HL-60 (cell line): Measurements from ENCODE around the gene CYSTM1.
"Not testable (repeated sequence)": the region's sequence is repeated elsewhere in the genome, so short reads cannot be mapped to it uniquely, and the experiment has no call there.

Source experiments
- DNase-seq, 2 experiments: peaks; one replicate each; pipeline ENCODE4 v3.0.0-alpha.2; 2010 to 2020; ENCODE audit warnings: low read depth in 1 of 2, low spot score in 1 of 2
- H3K27ac ChIP-seq: fragments of 250-450 bp; sonication (Bioruptor Pico); replicated peaks from 2 replicates; pipeline ENCODE4 v1.5.1; 2020; ENCODE audit warnings: mild to moderate bottlenecking, moderate library complexity
- H3K27me3 ChIP-seq: fragments of 250-450 bp; sonication (Bioruptor Pico); 2 replicates; pipeline ENCODE4 v1.5.1; 2021; ENCODE audit warnings: mild to moderate bottlenecking, moderate library complexity; ENCODE audit not compliant: insufficient read depth, poor library complexity, severe bottlenecking
- H3K4me3 ChIP-seq: replicated peaks from 2 replicates; pipeline ENCODE4 v1.5.1; 2011; ENCODE audit warnings: mild to moderate bottlenecking, control low read depth, low read length; ENCODE audit not compliant: insufficient read depth
- CTCF ChIP-seq: IDR thresholded peaks from one replicate; pipeline ENCODE4 v1.5.1; 2011; ENCODE audit warnings: low read length, control low read depth, inconsistent platforms; ENCODE audit not compliant: insufficient read depth
- GABPA ChIP-seq: IDR thresholded peaks from 2 replicates; pipeline ENCODE4 v1.6.1; 2012; ENCODE audit warnings: low read depth
- POLR2AphosphoS5 ChIP-seq: IDR thresholded peaks from 2 replicates; pipeline ENCODE4 v1.6.1; 2012; ENCODE audit warnings: low read depth
- REST ChIP-seq: IDR thresholded peaks from 2 replicates; pipeline ENCODE4 v1.6.1; 2012; ENCODE audit warnings: low read depth; ENCODE audit not compliant: insufficient replicate concordance
- SPI1 ChIP-seq: IDR thresholded peaks from 2 replicates; pipeline ENCODE4 v1.6.1; 2012; ENCODE audit warnings: low read depth, mild to moderate bottlenecking, borderline replicate concordance

Gene CYSTM1

GRCh38 chr5:140152022-140152999, 22.7 kb upstream of the CYSTM1 start:
- TF ChIP-seq GABPA = no peak
- no peak for TF ChIP-seq REST
- no peak for TF ChIP-seq SPI1
- no peak for TF ChIP-seq CTCF
- no peak for TF ChIP-seq POLR2AphosphoS5

DNA sequence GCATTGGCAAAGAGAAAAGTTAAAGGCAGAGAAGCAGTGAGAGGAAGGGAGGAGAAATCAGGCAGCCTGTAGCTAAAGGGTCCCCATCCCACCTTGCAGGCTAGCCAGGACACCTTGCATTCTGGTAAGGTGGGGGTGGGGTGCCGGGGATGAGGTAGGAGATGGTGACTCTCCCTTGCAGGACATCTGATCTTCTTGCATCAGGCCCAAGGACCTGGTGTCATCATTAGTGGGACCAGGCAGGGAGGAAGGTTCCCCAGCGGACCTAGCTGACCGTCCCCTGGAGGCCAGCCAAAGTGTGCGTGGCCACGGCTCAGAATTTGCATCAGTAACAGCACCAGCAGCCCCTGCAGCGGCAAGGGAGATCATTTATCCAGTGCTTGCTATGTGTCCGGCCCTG, 21.7 kb upstream of the CYSTM1 start:
- Histone ChIP-seq H3K4me3 (no peak overlapping the region), H3K27ac (no peak overlapping the region), H3K27me3 (no peaks in the 10 kb centered on the region)
- DNase-seq = no peak
- TF ChIP-seq SPI1 = no peak
- no peak for TF ChIP-seq REST
- TF ChIP-seq CTCF = no peak
- TF ChIP-seq GABPA = no peak
- no peak for TF ChIP-seq POLR2AphosphoS5

More at GRCh38 chr5:140152022-140152999, 22.7 kb upstream of the CYSTM1 start:
- DNase-seq = no peak
- Histone ChIP-seq H3K27me3 (no peaks in the 10 kb centered on the region), H3K27ac (no peak overlapping the region), H3K4me3 (no peak overlapping the region)

GRCh38 chr5:140153905-140154304, 21.1 kb upstream of the CYSTM1 start:
- no peak overlapping the region for H3K27ac ChIP-seq
- TF ChIP-seq SPI1 (no peak), GABPA (no peak)
- no peaks in the 10 kb centered on the region for H3K27me3 ChIP-seq
- no peak for DNase-seq
- no peak overlapping the region for H3K4me3 ChIP-seq

DNA sequence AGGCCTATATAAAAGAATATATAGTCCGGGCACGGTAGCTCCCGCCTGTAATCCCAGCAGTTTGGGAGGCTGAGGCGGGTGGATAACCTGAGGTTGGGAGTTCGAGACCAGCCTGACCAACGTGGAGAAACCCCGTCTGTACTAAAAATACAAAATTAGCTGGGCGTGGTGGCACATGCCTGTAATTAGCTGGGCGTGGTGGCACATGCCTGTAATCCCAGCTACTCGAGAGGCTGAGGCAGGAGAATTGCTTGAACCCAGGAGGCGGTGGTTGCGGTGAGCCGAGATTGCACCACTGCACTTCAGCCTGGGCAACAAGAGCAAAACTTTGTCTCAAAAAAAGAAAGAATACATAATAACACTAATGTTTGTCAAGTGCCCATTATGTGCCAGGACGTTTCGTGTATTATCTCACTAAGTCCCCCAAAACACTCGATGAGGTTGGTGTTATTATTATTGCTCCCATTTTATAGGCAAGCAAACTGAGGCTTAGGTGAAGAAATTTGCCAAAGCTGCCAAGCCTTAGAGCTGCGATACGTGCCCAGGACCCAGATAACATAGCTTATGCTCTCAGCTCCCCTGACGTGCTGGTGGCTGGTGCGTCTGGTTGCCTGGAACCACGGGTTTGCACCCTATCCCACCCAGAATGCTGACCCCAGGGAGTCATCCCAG, 20.1 kb upstream of the CYSTM1 start:
- not testable (repeated sequence) for H3K27ac ChIP-seq, DNase-seq, H3K27me3 ChIP-seq, H3K4me3 ChIP-seq
